ENCODE results near the gene ANKRD44.
A peak's percentile ranks its signal among the peaks of the same experiment; 100 is the strongest.
"Not testable (repeated sequence)": the region's sequence is repeated elsewhere in the genome, so short reads cannot be mapped to it uniquely, and the experiment has no call there.

Gene ANKRD44

DNA sequence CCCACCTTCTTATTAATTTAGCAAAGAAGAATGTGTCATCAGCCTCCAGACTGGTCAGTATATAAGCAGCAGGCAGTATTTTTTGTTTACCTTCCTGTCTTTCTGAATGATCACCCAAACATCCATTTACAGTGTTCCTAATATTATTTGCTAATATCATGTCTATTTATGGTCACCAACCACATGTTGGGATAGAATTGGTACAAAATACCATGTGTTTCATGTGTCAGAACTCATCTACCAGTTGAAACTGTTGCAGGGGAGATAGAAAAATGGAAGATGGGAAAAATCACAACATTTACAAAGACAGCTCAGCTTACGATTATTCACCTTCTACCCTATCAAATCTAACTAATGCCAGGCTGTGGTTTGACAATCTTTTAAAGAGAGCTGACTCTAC, 66.2 kb downstream of the ANKRD44 start:
- H3K36me3 ChIP-seq (ENCODE audit: control insufficient read depth, insufficient read depth, low read length, severe bottlenecking) = no peaks in the 10 kb centered on the region
- no peak for DNase-seq (ENCODE audit: low read depth)
- peaks cover 13% of the 10 kb centered on the region for H3K4me1 ChIP-seq (ENCODE audit: control insufficient read depth, insufficient read depth, low read length)
- no peak overlapping the region for H3K9ac ChIP-seq (ENCODE audit: low read length)
- H3K4me3 ChIP-seq (ENCODE audit: low read length) = no peak overlapping the region
- no peaks in the 10 kb centered on the region for H3K9me3 ChIP-seq (ENCODE audit: control insufficient read depth, low read length)
- H3K27me3 ChIP-seq (replicated peaks; ENCODE audit: control insufficient read depth, insufficient read depth, low read length) = no peaks in the 10 kb centered on the region

GRCh38 chr2:197242719-197243118, 67.9 kb downstream of the ANKRD44 start:
- Histone ChIP-seq H3K36me3 (ENCODE audit: control insufficient read depth, insufficient read depth, low read length, severe bottlenecking) (no peaks in the 10 kb centered on the region), H3K9me3 (ENCODE audit: control insufficient read depth, low read length) (no peaks in the 10 kb centered on the region), H3K27me3 (replicated peaks; ENCODE audit: control insufficient read depth, insufficient read depth, low read length) (no peaks in the 10 kb centered on the region), H3K4me1 (ENCODE audit: control insufficient read depth, insufficient read depth, low read length) (peaks cover 16% of the 10 kb centered on the region), H3K4me3 (ENCODE audit: low read length) (no peak overlapping the region), H3K9ac (ENCODE audit: low read length) (no peak overlapping the region)
- DNase-seq (ENCODE audit: low read depth) = no peak

GRCh38 chr2:197241596-197241995, 69.0 kb downstream of the ANKRD44 start:
- Histone ChIP-seq H3K4me3 (ENCODE audit: low read length) (no peak overlapping the region), H3K4me1 (ENCODE audit: control insufficient read depth, insufficient read depth, low read length) (peaks cover 16% of the 10 kb centered on the region), H3K9me3 (ENCODE audit: control insufficient read depth, low read length) (no peaks in the 10 kb centered on the region), H3K27me3 (replicated peaks; ENCODE audit: control insufficient read depth, insufficient read depth, low read length) (no peaks in the 10 kb centered on the region), H3K36me3 (ENCODE audit: control insufficient read depth, insufficient read depth, low read length, severe bottlenecking) (no peaks in the 10 kb centered on the region), H3K9ac (ENCODE audit: low read length) (no peak overlapping the region)
- no peak for DNase-seq (ENCODE audit: low read depth)

GRCh38 chr2:197241153-197241552, 69.4 kb downstream of the ANKRD44 start:
- Histone ChIP-seq H3K9ac (ENCODE audit: low read length) (no peak overlapping the region), H3K4me3 (ENCODE audit: low read length) (no peak overlapping the region), H3K4me1 (ENCODE audit: control insufficient read depth, insufficient read depth, low read length) (peaks cover 16% of the 10 kb centered on the region), H3K9me3 (ENCODE audit: control insufficient read depth, low read length) (no peaks in the 10 kb centered on the region), H3K27me3 (replicated peaks; ENCODE audit: control insufficient read depth, insufficient read depth, low read length) (no peaks in the 10 kb centered on the region), H3K36me3 (ENCODE audit: control insufficient read depth, insufficient read depth, low read length, severe bottlenecking) (no peaks in the 10 kb centered on the region)
- DNase-seq (ENCODE audit: low read depth) = no peak

DNA sequence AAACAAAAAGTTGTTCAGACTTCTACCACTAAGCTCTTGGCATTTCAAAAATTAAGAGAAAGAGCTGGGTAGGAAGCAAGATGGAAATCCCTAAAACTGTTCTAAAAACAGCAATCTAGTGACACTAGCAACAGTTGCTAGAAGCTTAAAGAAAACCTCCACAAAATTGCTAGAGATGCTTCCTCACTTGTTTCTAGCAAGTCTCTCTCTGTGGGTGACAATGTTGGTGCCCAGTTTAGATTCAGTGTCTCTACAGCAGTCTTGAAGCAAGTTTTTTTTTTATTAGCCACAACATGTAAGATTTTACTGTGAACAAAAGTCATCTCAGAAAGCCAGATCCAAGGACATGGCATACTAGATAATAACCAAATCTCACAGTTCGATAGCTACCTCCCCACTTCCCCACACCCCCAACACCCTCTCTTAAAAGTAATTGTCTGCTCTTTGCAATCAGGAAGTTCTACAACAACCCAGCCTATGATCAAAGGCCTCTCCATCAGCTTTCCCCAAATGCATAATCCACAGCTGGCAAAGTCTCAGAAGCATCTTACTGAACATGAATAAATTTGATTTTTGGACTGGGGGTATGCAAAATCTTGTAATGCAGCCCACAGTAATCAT, 70.0 kb downstream of the ANKRD44 start:
- DNase-seq (ENCODE audit: low read depth) = peak; percentile 51
- Histone ChIP-seq H3K4me1 (ENCODE audit: control insufficient read depth, insufficient read depth, low read length) (peaks cover 12% of the 10 kb centered on the region), H3K4me3 (ENCODE audit: low read length) (no peak overlapping the region), H3K36me3 (ENCODE audit: control insufficient read depth, insufficient read depth, low read length, severe bottlenecking) (no peaks in the 10 kb centered on the region), H3K27me3 (replicated peaks; ENCODE audit: control insufficient read depth, insufficient read depth, low read length) (no peaks in the 10 kb centered on the region), H3K9ac (ENCODE audit: low read length) (no peak overlapping the region), H3K9me3 (ENCODE audit: control insufficient read depth, low read length) (no peaks in the 10 kb centered on the region)

DNA sequence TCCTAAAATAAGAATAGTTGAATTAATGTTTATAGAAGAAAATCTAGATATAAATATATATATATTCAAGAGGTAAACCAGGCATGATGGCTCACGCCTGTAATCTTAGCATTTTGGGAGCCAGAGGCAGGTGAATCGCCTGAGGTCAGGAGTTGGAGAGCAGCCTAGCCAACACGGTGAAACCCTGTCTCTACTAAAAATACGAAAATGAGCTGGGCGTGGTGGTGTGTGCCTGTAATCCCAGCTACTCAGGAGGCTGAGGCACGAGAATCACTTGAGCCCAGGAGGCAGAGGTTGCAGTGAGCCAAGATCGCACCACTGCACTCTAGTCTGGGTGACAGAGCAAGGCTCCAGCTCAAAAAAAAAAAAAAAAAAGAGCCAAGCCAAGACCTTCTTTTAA, 70.6 kb downstream of the ANKRD44 start:
- not testable (repeated sequence) for H3K9me3 ChIP-seq (ENCODE audit: control insufficient read depth, low read length); H3K27me3 ChIP-seq (replicated peaks; ENCODE audit: control insufficient read depth, insufficient read depth, low read length); H3K9ac ChIP-seq (ENCODE audit: low read length); H3K4me3 ChIP-seq (ENCODE audit: low read length); DNase-seq (ENCODE audit: low read depth); H3K36me3 ChIP-seq (ENCODE audit: control insufficient read depth, insufficient read depth, low read length, severe bottlenecking)
- peaks cover 11% of the 10 kb centered on the region for H3K4me1 ChIP-seq (ENCODE audit: control insufficient read depth, insufficient read depth, low read length)

DNA sequence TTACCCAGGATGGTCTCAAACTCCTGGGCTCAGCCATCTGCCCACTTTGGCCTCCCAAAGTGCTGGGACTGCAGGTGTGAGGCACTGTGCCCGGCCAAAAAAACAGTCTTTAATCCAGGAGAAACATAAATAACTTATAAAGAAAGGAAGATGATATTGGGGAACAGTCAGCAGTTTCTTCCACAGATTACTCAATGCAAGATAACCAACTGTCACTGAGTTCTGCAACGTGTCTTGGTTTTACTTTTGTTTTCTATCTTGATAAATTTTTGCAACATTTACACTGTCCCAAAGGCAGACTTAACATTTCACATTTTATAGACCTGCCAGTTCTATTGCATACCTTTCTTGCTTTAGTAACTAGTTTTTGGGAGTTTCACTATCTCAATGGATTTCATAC, 71.1 kb downstream of the ANKRD44 start:
- peaks cover 11% of the 10 kb centered on the region for H3K4me1 ChIP-seq (ENCODE audit: control insufficient read depth, insufficient read depth, low read length)
- peak overlapping the region; percentile 50 for H3K4me3 ChIP-seq (ENCODE audit: low read length)
- no peak overlapping the region for H3K9ac ChIP-seq (ENCODE audit: low read length)
- DNase-seq (ENCODE audit: low read depth) = no peak
- H3K36me3 ChIP-seq (ENCODE audit: control insufficient read depth, insufficient read depth, low read length, severe bottlenecking) = no peaks in the 10 kb centered on the region
- no peaks in the 10 kb centered on the region for H3K9me3 ChIP-seq (ENCODE audit: control insufficient read depth, low read length)
- no peaks in the 10 kb centered on the region for H3K27me3 ChIP-seq (replicated peaks; ENCODE audit: control insufficient read depth, insufficient read depth, low read length)

GRCh38 chr2:197238043-197238365, 72.6 kb downstream of the ANKRD44 start:
- Histone ChIP-seq H3K36me3 (ENCODE audit: control insufficient read depth, insufficient read depth, low read length, severe bottlenecking) (no peaks in the 10 kb centered on the region), H3K9ac (ENCODE audit: low read length) (no peak overlapping the region), H3K27me3 (replicated peaks; ENCODE audit: control insufficient read depth, insufficient read depth, low read length) (no peaks in the 10 kb centered on the region), H3K9me3 (ENCODE audit: control insufficient read depth, low read length) (no peaks in the 10 kb centered on the region), H3K4me3 (ENCODE audit: low read length) (no peak overlapping the region), H3K4me1 (ENCODE audit: control insufficient read depth, insufficient read depth, low read length) (peaks cover 11% of the 10 kb centered on the region)
- DNase-seq (ENCODE audit: low read depth) = no peak

- Histone ChIP-seq H3K9me3 (ENCODE audit: control insufficient read depth, low read length) (no peaks in the 10 kb centered on the region), H3K4me1 (ENCODE audit: control insufficient read depth, insufficient read depth, low read length) (peaks cover 11% of the 10 kb centered on the region), H3K36me3 (ENCODE audit: control insufficient read depth, insufficient read depth, low read length, severe bottlenecking) (no peaks in the 10 kb centered on the region), H3K27me3 (replicated peaks; ENCODE audit: control insufficient read depth, insufficient read depth, low read length) (no peaks in the 10 kb centered on the region), H3K9ac (ENCODE audit: low read length) (no peak overlapping the region), H3K4me3 (ENCODE audit: low read length) (no peak overlapping the region)
- no peak for DNase-seq (ENCODE audit: low read depth)
Measured at GRCh38 chr2:197237291-197238042, 73.1 kb downstream of the ANKRD44 start.

DNA sequence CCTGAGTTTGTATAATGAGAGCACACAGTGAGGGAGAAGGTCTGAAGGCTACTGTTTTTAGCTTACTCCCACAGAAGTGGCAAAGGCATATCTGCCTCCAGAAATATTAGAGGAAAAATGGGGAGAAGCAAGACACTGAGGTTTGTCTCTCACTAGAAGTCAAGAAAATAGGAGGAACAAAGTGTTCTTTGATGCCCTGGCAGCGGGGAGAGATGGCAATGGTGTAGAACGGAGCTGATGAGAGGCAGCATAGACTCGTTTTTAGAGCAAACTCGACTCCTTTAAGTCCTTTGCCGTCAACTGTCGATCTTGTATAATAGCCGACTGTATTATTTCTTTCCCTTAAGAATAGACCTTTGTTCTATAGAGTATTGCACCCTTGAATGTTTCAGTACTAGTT, 73.8 kb downstream of the ANKRD44 start:
- DNase-seq (ENCODE audit: low read depth) = no peak
- Histone ChIP-seq H3K27me3 (replicated peaks; ENCODE audit: control insufficient read depth, insufficient read depth, low read length) (no peaks in the 10 kb centered on the region), H3K9ac (ENCODE audit: low read length) (no peak overlapping the region), H3K4me1 (ENCODE audit: control insufficient read depth, insufficient read depth, low read length) (peaks cover 11% of the 10 kb centered on the region), H3K4me3 (ENCODE audit: low read length) (no peak overlapping the region), H3K36me3 (ENCODE audit: control insufficient read depth, insufficient read depth, low read length, severe bottlenecking) (no peaks in the 10 kb centered on the region), H3K9me3 (ENCODE audit: control insufficient read depth, low read length) (no peaks in the 10 kb centered on the region)

DNA sequence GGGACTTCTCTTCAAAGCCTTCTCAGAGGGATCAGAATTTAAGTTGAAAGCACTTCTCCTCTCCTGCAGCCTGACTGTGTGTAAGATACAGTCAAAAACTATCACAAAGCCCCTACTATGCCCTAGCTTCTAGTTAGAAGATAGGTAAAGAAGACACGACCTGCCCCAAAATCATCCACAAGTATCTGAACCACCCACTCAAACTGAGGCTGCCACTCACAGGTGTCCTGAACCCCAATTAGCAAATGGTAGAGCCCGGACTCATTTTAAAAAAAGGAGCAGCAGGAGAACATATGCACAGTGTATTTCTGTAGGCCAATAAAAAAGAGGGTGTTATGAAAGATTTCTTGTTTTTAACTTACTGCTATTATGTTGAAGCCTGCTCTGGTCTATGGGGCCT, 74.4 kb downstream of the ANKRD44 start:
- H3K4me3 ChIP-seq (ENCODE audit: low read length) = no peak overlapping the region
- no peaks in the 10 kb centered on the region for H3K36me3 ChIP-seq (ENCODE audit: control insufficient read depth, insufficient read depth, low read length, severe bottlenecking)
- peaks cover 11% of the 10 kb centered on the region for H3K4me1 ChIP-seq (ENCODE audit: control insufficient read depth, insufficient read depth, low read length)
- no peak for DNase-seq (ENCODE audit: low read depth)
- H3K27me3 ChIP-seq (replicated peaks; ENCODE audit: control insufficient read depth, insufficient read depth, low read length) = no peaks in the 10 kb centered on the region
- no peak overlapping the region for H3K9ac ChIP-seq (ENCODE audit: low read length)
- H3K9me3 ChIP-seq (ENCODE audit: control insufficient read depth, low read length) = no peaks in the 10 kb centered on the region

- H3K4me3 ChIP-seq (ENCODE audit: low read length) = no peak overlapping the region
- H3K9me3 ChIP-seq (ENCODE audit: control insufficient read depth, low read length) = no peaks in the 10 kb centered on the region
- no peaks in the 10 kb centered on the region for H3K27me3 ChIP-seq (replicated peaks; ENCODE audit: control insufficient read depth, insufficient read depth, low read length)
- no peak overlapping the region for H3K9ac ChIP-seq (ENCODE audit: low read length)
- no peak for DNase-seq (ENCODE audit: low read depth)
- H3K36me3 ChIP-seq (ENCODE audit: control insufficient read depth, insufficient read depth, low read length, severe bottlenecking) = no peaks in the 10 kb centered on the region
- H3K4me1 ChIP-seq (ENCODE audit: control insufficient read depth, insufficient read depth, low read length) = peaks cover 11% of the 10 kb centered on the region
Measured at GRCh38 chr2:197235711-197236110, 74.9 kb downstream of the ANKRD44 start.

All from adipocyte (in vitro differentiated cells).